ENCODE results near the gene EXOC1L. TPM values are rescaled to one million over a fixed set of nuclear protein-coding genes. Genes with fewer than 3 reads are reported as not detected.

The EXOC1L gene
- total RNA-seq, 1 donor from 2014 or later: not detected

GRCh38 chr4:55879224-55879623 is 59.6 kb downstream of the EXOC1L start:
- no peak for DNase-seq (ENCODE audit: extremely low read depth, low read depth, low spot score)

- DNase-seq (ENCODE audit: extremely low read depth, low read depth, low spot score): no peak
These were observed 61.2 kb downstream of the EXOC1L start for GRCh38 chr4:55880652-55881280.

GRCh38 chr4:55884093-55884850 is 64.7 kb downstream of the EXOC1L start:
- no peak for DNase-seq (ENCODE audit: extremely low read depth, low read depth, low spot score)

- DNase-seq (ENCODE audit: extremely low read depth, low read depth, low spot score): no peak
These were observed 65.2 kb downstream of the EXOC1L start for GRCh38 chr4:55884851-55885219.

Other genes with a start within 250 kb of the EXOC1L start
- not detected in 2 replicates for gene PDCL2, start 227.5 kb upstream of the EXOC1L start, total RNA-seq
- 0.58 and 1.7 TPM in 2 replicates for gene NMU, start 183.5 kb upstream of the EXOC1L start, total RNA-seq
- 37.4 and 42.5 TPM in 2 replicates for gene EXOC1, start 33.9 kb downstream of the EXOC1L start, total RNA-seq
- gene CEP135, start 129.2 kb downstream of the EXOC1L start, total RNA-seq: 3.7 and 9.2 TPM in 2 replicates